Stimulated activated CD4-positive, alpha-beta T cell treated with anti-CD3 and anti-CD28 coated beads, Interleukin-2, amount 100 ng/mL, for 48 hours (primary cell): ENCODE results near the gene SYT11.
A peak's percentile ranks its signal among the peaks of the same experiment; 100 is the strongest.
"Not testable (repeated sequence)": the region's sequence is repeated elsewhere in the genome, so short reads cannot be mapped to it uniquely, and the experiment has no call there.

ENCODE experiments used
- DNase-seq, 2 donors: peaks; one replicate each; pipeline ENCODE4 v3.0.0-alpha.2; 2020

The SYT11 gene, protein sequence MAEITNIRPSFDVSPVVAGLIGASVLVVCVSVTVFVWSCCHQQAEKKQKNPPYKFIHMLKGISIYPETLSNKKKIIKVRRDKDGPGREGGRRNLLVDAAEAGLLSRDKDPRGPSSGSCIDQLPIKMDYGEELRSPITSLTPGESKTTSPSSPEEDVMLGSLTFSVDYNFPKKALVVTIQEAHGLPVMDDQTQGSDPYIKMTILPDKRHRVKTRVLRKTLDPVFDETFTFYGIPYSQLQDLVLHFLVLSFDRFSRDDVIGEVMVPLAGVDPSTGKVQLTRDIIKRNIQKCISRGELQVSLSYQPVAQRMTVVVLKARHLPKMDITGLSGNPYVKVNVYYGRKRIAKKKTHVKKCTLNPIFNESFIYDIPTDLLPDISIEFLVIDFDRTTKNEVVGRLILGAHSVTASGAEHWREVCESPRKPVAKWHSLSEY

DNA sequence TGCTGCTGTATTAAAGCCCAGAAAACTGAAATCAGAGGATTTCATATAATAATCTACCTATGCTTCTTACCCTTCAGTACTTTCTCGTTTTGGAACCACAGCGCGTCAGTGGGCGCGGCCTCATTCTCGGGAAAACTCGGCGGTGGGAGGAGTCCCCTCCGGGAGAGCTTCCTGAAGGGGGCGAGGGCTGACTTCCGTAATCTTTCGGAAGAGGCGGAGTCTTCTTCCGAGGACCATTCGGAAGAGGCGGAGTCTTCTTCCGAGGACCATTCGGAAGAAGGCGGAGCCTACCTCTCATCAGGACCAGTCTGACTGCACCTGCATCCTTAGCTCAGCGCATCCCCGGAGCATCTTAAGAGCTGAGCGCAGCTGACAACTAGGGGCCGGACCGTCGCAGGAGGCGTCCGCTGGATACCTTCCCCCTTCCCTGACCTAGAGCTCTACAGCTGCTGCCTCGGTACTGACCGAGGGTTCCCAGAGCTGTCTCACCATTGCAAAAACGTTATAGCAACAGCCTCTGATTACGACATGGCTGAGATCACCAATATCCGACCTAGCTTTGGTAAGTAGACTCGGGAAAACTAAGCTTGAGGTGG lies at the start of gene SYT11:
TSS of gene SYT11 (plus strand) at position 334 of the 596 bp plus-strand sequence. CDS start at position 529, 195 bp downstream.
- peak; percentile 92 to 96 for DNase-seq

DNA sequence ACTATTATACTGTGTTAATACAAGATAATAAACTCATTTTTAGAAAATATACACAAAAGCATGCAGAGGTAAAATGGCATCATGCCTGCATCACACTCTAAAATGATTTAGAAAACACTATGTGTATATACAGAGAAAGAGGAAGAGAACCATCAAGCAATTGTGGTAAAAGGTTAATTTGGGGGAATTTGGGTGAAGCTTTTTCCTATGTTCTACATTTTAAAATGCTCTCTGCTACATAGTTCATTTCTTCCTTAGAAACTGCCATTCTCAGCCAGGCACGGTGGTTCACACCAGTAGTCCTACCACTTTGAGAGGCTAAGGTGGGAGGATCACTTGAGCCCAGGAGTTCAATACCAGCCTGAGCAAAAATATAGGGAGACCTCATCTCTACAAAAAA lies 46.5 kb upstream of the SYT11 start:
- DNase-seq, result no peak

DNA sequence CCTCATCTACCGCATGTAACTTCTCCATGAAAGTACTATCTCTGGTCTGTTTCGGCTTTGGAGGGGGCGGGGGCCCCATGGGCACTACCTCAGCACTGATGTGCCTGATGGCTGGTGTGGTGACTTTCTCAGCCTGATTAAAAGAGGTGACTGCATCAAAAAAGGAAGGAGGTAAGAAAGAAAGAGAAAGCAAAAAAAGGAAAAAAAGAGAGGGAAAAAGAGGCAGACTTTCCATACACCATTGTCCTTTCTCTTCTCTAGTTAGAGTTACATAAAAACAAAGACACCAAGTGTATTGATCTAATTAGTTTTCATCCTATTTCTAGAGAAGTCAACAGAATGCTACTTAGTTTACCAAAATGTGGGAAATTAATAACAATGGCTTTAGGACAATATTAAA lies 45.7 kb upstream of the SYT11 start:
- DNase-seq, result no peak

DNA sequence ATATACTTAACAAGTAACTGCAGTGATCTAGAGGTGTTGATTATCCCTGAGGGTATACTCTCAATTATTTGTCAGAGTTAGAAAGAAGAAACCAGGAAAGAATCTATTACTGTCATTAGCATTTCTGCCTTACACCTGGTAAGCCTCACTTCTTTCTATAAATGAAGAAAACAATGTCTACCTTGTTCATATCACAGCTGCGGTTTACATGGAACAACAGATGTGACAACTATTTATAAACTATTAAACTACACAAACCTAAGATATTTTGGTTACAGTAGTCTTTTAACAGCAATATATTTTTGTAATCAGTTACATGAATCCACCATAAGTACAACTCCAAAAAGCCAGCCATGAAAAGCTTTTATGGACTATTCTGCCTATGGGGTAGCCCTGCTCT lies 43.0 kb upstream of the SYT11 start:
- no peak for DNase-seq

DNA sequence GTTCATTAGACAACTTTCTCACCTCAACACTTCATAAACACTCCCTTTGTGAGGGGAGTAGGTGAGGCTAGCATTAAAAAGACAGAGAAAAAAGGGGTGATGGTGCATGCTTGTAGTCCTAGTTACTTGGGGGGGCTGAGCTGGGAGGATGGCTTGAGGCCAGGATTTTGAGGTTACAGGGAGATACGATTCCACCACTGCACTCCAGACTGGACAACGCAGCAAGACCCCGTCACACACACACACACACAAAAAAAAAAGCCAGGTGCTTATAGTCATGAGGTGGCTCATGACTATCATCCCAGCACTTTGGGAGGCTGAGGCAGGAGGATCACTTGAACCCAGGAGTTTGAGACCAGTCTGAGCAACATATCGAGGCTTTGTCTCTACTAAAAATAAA lies 31.9 kb upstream of the SYT11 start:
- DNase-seq, result no peak

DNA sequence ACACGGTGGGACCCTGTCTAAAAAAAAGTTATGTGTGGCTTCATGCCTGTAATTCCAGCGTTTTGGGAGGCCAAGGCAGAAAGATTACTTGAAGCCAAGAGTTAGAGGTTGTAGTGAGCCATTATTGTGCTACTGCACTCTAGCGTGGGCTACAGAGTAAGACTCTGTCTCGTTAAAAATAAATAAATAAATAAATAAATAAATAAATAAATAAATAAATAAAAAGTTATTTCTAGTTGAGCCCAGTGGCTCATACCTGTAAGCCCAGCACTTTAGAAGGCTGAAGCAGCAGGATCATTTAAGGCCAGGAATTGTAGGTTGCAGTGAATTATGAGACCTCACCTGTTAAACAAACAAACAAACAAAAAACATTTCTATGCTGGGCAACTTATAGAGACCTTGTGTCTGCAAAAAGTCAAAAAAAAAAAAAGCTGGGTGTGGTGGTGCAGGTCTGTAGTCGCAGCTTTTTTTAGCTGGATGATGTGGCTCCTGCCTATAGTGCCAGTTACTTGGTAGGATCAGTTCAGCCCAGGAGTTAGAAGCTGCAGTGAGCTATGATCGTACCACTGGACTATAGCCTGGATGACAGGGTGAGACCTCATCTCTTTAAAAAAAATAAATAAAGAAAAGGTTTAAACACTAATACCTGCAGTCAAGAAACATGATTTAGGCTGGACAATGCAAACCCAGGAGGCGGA lies 27.9 kb upstream of the SYT11 start:
- no peak for DNase-seq

DNA sequence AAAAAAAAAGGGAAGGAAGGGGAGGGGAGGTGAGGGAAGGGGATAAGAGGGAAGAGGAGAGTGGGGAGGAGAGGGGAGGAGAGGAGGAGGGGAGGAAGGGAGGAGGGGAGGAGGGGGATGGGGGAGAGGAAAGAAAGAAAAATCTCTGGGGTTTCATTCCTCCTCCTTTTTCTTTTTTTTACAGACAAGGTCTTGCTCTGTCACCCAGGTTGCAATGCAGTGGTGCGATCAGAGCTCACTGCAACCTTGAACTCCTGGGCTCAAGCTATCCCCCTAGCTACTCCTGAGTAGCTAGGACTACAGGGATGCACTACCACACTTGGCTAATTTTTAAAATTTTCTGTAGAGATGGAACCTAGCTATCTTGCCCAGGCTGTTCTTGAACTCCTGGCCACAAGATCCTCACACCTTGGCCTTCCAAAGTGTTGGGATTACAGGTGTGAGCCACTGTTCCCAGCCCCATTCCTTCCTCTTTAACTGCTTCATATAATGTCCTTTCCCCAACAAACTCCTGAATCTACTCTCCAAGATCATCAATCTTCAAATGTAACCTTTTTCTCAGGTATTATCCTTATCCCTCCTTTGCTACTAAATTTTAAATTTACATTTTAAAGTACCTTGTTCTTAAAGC lies 25.6 kb upstream of the SYT11 start:
- no peak for DNase-seq

DNA sequence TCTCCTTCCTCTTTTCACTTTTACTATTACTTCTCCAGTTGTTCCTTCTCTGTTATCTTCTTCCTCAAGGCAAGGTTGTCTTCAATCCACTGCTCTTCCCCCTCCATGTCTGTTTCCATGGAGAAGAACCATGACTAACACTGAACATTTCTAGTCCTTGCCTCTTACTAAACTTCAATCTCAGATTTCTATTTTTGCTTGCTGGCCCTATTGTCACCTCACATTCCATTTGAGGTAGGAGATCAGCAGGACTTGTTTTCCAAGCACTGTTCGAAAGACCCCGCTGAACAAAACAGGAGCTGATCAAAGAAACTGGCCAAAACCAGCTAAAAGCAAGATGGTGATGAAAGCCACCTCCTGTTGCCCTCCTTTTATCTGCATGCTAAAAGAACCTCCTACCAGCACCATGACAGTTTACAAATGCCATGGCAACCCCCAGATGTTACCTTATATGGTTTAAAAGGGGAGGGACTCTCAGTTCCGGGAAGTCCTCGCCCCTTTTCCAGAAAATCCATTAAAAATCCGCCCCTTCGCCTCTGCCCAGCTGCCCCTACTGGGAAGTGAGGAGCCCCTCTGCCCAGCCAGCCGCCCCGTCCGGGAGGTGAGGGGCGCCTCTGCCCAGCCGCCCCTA lies 25.0 kb upstream of the SYT11 start:
- DNase-seq, result no peak

DNA sequence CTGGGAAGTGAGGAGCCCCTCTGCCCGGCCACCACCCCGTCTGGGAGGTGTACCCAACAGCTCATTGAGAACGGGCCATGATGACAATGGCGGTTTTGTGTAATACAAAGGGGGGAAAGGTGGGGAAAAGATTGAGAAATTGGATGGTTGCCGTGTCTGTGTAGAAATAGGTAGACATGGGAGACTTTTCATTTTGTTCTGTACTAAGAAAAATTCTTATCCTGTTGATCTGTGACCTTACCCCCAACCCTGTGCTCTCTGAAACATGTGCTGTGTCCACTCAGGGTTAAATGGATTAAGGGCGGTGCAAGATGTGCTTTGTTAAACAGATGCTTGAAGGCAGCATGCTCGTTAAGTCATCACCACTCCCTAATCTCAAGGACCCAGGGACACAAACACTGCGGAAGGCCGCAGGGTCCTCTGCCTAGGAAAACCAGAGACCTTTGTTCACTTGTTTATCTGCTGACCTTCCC lies 24.4 kb upstream of the SYT11 start:
- not testable (repeated sequence) for DNase-seq

DNA sequence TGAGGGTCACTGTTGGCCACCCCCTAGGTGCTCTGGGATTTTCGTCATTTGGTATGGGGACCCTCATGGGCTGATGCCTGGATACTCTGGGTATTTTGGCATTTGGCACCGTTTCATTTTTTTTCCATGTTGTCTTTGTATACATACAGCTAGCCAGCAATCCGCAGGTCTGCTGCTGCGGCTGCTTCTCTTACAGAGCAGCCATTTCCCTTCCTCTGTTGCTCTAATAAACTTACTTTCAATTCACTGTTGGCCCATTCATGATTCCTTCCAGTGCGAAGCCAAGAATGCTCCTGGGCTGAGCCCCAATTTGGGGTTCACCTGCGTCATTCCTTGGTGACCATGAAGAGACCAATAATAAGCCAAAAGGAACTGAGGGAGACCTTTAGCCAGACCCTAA lies 23.8 kb upstream of the SYT11 start:
- DNase-seq, result no peak

DNA sequence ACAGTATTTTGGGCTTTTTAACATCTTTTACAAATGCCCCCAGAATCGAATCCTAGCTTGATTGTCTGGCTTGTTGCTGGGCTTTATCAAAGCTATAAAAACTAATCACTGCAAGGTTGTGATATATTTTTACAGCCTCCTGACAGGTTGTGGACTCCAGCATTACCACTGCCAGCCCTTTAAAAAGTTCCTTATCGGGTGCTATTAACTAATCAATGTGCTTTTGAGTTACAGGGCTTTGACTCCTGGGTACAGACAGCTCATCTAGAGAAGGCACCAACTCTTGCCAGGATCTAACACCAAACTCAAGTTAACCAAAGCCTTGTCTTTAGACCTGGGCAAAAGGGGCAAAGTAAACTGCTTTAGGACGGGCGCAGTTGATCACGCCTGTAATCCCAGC lies 19.0 kb upstream of the SYT11 start:
- DNase-seq, result no peak

DNA sequence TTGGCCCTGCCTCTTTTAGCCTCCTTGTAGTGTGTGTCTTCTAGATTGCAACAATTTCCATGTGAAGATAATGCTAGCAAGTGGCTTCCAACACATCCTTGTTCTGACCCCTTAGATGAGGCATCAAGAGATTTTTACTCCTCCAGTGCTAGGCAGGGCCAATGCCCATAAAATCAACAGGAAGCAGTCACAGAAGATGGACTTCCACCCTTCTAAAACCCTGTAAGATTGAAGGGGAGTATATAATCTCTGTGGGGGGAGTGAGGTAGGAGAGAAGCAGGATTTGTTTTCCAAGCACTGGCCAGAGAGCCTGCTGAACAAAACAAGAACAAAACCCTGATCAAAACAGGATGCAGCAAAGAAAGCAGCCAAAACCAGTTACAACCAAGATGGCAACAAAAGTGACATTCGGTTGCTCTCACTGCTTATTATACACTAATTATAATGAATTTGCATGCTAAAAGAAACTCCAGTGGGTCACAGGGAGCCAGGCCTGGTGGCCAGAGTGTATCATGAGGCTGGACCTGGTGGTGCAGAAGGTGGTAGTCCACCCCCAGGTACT lies 14.4 kb upstream of the SYT11 start:
- DNase-seq, result no peak

DNA sequence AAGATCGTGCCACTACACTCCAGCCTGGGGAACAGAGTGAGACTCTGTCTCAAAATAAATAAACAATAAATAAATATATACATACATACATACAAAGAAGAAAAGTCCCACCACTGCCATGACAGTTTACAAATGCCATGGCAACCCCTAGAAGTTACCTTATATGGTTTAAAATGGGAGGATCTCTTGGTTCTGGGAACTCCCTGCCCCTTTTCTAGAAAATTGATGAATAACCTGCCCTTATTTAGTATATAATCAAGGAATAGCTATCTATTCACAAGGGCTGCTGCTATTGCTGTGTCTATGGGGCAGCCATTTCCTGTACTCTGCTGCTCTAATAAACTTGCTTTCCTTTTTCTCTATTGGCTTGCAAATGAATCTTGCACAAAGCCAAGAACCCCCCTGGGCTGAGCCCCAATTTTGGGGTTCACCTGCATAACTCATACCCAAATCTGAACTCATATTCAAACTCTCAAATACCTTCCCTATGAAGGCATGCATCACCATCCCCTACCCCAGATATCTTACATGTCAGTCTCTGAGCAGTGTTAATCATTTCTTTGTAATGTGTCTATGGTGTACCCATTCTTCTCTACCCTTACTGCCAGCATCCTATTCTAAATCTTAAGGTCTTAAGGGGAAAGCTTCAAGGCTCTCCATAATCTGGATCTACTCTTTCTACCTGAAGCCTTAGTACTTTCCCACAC lies 11.4 kb upstream of the SYT11 start:
- no peak for DNase-seq

DNA sequence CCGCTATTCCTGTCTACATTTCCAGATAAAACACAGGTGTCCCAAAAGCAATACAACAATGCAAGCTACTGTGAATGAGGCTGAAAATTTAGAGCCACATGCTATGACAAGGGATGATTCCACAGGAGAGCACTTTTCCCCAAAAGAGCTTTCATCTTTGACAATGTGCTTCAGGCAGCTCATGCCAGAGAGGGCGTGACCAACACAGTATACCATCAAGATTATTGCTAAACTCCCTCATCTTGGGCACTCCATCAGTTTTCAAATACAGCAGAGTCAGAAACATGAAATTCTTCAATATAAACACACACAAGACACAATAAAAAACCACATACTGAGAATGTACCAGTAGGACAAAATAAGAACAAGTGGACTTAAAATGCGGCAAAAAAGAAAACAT lies 9.0 kb upstream of the SYT11 start:
- DNase-seq, result no peak

DNA sequence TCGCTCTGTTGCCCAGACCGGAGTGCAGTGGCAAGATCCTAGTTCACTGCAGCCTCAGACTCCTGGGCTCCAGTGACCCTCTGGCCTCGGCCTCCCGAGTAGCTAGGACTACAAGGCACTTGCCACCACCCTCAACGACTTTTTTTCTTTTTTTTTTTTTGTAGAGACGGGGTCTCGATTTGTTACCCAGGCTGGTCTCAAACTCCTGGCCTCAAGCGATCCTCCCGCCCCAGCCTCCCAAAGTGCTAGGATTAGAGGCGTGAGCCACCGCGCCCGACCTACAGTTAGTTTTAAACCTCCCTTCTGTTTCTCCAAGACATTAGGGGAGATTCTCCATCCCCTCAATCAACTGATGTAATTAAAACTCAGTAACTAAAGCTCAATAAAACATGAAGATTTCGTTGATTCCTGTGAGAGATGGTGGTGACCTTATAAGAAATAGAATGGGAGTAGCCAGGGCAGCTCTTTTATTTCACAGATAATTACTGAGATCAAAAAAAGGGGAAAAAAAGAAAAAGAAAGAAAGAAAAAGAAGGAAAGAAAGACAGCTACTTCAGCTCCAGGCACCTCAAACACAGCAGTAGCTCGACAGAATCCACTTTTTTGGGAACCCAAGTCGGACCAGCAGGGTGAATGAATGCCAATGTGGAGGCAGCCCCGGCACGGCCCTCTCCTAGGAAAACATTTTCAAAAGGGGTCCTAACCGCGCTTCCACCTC lies 3.0 kb upstream of the SYT11 start:
- no peak for DNase-seq

DNA sequence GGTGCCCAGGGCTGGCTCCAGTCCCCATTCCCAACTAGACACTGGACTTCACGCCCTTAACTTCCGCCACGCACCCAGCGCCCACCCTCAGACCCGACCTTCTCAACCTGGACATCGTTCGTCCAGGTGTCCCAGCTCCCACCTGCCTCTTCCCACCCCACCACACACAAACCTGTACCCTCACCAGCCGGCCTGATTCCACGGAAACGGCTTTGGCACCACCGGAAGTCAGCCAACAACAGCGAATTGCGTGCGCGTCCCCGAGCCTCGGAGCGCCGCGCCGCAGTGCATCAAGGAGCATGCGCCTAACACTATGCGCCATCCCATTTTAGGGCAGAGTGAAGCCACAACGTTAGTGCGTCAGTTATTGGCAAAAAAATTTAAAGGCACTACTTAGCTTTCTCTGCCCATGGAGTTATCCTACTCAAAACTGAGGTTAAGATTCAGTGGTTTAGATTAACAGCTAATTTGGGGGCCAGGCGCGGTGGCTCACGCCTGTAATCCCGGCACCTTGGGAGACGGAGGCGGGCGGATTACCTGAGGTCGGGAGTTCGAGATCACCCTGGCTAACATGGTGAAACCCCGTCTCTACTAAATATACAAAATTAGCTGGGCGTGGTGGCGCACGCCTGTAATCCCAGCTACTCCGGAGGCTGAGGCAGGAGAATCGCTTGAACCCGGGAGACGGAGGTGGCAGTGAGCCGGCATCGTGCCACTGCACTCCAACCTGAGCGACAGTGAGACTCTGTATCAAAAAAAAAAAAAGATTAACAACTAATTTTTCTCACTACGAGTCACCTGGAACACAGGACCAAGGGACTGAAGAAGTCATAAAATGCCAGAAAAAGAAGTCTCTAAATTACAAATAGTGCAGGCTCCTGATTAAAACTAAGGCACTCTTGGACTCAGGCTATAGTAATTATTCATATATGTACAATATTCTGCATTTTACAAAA lies 2.1 kb upstream of the SYT11 start, which contains the start of gene GON4L:
TSS of gene GON4L (minus strand) at position 240 of the 956 bp plus-strand sequence. CDS start 3,434 bp downstream, outside the sequence.
- peak; percentile 82 to 84 for DNase-seq

DNA sequence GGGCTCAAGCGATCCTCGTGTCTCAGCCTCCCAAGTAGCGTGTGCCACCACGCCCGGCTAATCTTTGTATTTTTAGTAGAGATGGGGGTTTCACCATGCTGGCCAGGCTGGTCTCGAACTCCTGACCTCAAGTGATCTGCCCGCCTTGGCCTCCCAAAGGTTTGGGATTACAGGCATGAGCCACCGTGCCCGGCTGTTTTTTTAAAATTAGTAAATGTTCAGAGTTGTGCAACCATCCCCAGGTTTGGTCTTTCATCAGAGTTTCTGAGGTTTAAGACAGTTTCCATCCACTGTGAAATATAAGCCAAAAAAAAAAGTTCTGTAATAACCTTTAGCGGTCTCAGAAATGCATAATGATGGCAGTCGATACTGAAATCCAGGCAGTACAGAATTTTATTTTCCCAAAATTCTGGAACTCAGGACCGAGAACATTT lies 550 bp upstream of the SYT11 start:
- peak; percentile 20 to 23 for DNase-seq

DNA sequence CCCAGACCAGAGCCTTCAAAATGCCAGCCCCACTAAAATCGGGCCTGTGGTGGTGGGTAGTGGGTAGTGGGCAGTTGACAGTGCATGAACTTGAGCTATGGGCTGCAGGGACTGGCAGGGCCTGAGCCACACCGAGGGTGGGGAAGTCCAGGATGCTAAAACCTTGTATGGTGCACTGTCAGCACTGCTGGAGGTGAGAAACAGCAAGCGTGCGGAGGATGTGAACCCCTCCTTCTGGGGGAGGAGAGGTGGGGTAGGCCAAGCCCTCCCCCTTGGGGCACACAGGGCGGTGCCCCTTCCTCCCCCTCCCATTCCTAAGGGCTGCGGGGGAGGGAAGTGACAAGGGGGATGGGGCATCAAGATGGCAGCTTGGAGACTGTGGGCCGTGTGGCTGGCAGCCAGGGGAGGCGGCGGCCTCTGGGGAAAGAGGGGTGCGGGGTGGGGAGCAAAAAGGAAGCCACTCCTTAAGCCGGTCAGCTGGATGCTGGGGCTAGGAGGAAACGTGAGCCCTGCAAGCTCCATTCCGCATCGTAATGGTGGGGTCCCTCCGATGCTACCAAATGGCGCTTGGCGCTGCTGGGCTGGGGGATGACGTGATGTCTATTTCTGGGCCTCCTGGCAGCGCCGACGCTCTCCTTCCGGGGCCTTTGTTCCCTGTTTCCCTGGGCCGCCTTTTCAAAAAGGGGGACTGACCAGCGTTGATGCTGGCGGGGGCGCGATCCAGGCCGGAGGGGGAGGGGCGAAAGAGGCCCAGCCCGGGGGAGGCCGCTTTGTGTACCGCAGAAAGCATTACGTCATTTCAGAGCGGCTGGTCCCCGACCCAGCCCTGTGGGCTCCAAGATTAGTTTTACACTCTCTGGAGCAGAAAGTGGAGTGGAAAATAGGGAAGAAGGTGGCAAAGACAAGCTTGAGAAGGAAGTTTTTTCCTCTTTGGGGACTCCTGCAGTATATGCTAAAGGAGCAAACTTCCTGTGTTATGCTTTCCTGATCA lies 809 bp downstream of the SYT11 start:
- peak; percentile 47 to 52 for DNase-seq
